ENCODE measurements around the gene GPR63.
A peak's percentile ranks its signal among the peaks of the same experiment; 100 is the strongest.
"Not testable (repeated sequence)": the region's sequence is repeated elsewhere in the genome, so short reads cannot be mapped to it uniquely, and the experiment has no call there.

GPR63 gene, protein sequence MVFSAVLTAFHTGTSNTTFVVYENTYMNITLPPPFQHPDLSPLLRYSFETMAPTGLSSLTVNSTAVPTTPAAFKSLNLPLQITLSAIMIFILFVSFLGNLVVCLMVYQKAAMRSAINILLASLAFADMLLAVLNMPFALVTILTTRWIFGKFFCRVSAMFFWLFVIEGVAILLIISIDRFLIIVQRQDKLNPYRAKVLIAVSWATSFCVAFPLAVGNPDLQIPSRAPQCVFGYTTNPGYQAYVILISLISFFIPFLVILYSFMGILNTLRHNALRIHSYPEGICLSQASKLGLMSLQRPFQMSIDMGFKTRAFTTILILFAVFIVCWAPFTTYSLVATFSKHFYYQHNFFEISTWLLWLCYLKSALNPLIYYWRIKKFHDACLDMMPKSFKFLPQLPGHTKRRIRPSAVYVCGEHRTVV

DNA sequence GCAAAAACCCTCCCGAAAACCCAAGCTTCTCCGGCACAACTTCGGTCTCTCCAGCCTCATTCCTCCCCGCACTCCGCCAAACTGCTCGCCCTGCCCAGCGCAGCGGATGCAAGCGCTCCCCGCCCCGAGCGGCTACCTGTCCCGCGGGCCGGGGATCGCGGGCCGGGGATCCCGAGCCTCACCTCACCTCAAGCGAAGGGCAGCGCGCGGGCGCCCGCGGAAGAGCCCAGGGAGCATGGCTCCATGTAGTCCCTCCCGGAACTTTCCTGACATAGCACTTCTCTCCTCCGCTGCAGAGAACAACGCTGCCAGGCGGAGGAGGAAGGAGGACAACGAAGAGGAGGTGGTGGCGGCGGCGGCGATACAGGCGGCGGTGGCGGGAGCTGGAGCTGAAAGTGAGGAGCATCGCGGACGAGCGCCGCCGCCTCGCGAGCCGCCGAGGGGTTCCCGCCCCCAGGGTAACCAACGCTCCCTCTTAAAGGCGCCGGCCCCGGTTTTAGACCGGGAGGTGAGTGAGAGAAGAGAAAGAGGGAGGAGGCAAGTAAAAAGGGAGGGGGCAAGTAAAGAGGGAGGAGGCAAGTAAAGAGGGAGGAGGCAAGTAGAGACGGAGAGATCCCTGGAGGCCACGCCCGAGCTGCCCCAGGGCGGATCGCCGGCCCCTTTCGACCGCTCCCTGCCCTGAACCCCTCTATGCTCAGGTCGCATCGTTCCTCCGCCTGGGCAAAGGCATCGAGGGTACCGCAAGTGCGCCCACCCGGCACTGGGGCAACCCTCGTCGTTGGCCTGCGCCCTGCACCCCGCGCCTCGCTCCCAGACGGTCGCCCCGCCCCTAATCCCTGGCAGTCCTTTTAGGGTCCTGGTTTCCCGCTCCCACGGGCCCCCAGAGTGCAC, at the start of gene GPR63:
GPR63 (minus strand) TSS at position 397 of the 891 bp plus-strand sequence. CDS start 37,746 bp downstream, outside the sequence.
- peak; percentile 66 for DNase-seq (ENCODE audit: low read depth)

DNA sequence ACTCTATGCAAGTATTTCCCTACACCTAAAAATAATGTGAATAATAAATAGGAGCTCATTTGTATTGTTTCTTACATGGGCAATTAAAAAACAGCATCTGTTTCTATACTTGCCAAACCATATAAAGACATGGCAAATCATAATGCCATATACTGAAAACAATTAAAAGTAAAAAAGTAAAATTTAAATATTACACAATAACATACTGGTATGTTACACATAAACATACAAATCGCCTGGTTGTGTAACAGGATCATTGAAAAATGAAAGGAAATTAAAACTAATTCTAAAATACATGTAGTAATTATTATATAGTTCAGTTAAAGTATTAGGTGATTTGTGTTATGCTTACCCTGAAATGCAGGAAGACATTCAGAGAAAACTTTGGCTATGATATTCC, 49.2 kb upstream of the GPR63 start:
- no peak for DNase-seq (ENCODE audit: low read depth)

DNA sequence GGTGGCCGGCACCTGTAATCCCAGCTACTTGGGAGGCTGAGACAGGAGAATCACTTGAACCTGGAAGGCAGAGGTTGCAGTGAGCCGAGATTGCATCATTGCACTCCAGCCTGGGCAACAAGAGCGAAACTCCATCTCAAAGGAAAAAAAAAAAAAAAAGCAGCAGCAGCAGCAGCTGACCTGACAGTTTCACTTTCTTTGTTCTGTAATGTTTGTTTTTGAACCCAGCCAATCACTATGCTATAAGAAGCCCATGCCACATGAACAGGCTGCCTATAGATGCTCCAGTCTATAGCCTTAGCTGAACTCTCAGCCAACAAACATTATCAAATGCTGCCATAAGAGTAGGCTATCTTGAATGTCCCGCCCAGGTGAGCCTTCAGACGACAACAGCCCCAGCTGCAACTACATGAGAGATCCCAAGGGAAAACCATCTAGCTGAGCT, 47.9 kb upstream of the GPR63 start:
- DNase-seq (ENCODE audit: low read depth) = not testable (repeated sequence)

DNA sequence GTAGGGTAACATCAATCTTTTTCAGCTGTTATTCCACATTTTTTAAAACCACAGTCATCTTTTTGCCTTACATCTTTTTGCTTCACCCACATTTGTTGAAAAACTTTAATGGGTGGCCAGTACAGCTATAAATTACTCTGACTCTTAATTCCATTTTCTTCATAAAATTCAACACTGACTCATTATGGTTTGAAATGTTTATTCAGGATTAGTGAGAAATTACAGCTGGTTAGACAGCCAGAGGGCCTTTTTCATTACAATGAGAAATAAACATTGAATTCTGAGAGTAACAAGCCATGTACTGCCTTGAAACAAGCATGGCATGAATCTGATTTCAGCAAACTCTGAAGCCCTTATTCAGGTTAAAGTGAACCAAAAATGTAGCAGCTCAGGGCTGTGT, 40.9 kb upstream of the GPR63 start:
- DNase-seq (ENCODE audit: low read depth) = no peak

DNA sequence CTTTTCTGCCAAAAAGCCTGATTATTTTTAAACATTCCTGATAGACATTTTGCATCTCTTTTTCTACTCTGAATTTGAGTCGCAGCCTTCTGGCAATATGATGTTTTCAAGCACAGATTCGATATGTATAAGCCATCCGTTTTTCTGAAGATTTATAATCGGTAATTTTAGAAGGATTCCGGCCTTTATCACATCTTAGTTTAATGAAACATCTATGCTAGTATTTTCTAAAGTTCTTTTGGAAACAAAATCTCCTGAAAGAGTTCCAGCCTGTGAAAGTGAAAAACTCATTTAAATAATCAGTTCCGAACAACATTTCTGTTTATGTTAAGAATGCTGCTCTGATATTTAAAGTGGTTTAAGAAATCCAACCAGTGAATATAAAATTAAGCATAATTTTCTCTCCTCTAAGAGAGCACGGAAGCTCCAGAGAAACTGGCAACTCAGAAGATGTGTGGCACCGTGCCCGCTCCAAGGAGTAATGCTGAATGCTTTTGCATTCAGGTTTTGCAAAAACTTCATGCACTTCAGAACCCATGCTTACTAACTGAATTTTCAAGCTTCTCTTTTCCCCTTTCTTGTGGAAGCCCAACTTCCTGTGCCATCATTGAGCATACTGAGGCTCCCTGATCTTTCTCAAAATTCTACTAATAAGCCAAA, 39.7 kb upstream of the GPR63 start:
- DNase-seq (ENCODE audit: low read depth) = no peak

DNA sequence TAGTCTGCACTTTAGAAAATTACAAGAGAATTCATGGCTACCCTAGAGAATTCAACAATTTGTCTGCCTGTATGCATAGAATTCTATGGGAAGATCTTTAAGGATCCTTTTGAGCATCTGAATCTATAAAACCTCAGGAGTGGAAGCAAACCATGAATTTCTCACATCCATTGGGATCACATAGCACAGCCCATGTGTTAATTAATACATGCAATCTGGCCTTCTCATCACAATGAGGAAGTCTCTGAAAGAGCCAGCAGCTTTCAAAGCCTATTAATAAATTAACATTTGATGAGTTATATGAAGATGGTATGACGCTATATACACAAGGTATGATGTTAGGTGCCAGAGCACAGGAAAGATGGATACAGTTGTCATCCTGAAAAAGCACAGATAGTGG, 35.7 kb upstream of the GPR63 start:
- DNase-seq (ENCODE audit: low read depth) = no peak

DNA sequence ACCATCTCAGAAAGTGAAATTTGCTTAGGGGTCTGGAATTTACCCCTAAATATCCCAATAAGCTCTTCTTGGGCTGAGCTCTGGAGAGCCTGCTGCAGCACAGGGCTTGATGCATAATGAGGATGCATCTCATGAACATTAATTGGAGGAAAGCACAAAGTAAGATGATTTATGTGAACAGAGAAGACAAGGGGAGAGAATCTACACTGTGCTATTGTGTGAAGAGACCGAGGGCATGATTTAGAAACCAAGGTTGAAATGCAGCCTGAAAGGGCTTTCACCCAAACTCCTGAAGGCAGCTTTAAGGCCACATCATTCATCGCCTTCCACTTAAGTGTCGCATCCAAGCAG, 27.8 kb upstream of the GPR63 start:
- DNase-seq (ENCODE audit: low read depth) = no peak

DNA sequence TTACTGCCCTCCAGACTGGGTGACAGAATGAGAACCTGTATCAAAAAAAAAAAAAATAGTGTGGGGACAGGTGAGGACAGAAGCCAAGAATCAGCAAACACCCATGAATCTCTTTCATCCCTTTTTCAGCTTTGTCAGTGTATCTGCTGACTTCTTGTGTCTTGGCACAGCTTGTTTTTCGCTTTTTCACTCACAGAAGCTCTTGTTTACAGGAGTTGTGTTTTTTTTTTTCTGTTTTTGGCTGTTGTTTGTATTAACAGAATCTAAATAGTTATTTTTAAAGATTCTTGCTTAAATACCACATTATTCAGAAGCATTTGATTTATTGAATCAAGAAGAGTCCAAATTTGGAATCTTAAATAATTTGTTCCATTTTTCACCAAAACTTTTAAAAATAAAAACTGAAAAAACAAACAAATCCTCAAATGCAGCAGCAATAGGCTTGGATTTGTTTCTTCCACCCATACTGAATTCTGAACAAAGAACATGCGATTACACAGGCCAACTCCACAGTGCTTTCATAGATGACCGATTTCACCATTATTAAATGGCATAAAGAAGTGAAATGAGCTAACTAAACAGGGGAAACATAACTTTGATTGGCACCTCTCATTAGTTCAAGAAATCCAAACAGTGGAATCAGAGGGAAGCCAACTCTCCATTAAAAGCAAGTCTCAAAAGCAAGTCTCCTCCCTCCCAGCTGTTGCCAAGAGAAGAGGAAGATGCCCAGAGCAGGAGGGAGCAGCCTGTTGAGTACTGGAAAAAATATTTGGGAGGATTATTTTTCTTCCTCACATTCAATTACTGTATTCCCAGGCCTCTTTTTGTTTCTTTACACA, 27.2 kb upstream of the GPR63 start:
- DNase-seq (ENCODE audit: low read depth) = no peak

DNA sequence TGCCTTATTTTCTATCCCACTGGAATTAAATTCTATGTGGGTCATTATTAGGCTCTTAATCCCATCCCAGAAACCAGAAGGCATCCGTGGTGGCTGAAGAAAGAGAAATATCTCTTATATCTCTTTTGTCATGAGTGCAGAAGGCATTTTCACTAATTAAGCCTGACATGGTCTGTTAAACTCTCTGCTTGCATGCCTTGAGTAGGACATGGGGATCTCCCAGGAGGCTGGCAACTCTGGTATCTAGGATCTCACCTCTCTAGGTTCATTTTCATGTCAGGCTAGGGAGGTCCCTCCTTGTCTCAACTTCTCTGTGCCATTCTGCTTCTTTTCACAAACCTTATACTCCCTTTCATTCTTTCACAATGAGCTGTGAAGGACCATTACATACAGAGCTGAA, 25.3 kb upstream of the GPR63 start:
- no peak for DNase-seq (ENCODE audit: low read depth)

DNA sequence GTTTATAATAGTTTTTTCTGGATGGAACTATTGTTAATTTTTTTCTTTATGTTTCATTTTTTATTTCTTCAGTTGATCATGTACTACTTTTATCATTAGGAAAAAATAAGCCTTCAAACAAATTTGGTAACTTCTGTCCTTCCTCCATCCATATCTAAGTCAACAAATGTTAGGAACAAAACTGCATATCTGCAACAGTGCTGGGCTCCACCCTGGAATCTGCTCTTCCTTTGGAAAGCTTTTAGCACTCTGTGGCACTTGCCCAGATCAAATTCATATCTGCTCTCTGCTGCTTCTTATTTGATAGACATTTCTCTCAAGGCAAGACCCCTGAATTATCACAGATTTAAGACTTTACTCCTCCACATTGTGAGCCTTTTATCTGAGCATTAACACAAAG, 24.3 kb upstream of the GPR63 start:
- no peak for DNase-seq (ENCODE audit: low read depth)

DNA sequence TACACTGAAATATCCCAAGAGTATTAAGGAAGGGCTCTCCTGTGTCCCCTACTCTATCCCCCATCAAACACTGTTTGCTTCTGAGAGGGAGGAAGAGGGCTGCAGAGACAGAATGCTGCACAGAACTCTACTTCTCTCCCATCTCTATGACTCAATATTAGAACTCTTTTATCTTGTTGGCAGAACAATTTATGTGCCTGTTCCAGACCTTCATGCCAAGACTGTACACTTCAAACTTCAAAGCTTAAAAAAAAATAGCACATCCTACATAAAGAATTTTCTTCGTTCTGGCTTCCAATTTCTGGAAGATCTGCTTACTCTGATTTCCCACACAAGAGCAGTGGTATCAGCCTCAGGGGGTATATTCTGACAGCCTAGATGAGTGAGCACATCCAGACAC, 19.6 kb upstream of the GPR63 start:
- DNase-seq (ENCODE audit: low read depth) = no peak

DNA sequence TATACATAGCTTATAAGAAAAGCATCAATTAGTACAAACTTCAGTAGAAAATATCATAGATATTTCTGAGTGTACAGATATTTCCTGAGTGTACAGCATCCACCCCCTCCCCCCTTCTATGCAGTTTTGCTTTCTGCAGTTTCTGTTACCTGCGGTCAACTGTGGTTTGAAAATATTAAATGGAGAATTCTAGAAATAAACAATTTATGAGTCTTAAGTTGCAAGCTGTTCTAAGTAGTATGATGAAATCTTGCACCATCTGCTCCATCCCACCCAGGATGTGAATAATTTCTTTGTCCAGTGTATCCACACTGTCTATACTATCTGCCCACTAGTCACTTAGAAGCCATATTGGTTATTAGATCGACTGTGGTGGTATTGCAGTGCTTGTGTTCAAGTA, 15.8 kb upstream of the GPR63 start:
- no peak for DNase-seq (ENCODE audit: low read depth)

DNA sequence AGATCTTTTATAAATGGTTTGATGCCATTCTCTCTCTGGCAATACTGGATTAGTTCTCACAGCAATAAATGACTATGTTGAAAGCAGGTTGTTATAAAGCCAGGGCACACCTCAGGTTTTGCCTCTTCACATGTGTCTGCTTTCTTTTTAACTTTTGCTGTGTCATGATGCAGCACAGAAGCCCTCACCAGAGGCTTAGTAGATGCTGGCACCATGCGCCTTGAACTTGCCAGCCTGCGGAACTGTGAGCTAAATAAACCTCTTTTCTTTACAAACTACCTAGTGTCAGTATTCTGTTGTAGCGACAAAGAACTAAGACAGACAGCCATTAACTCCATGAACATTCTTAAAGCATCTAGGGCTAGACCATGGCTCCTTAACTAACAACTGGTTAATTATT, 15.3 kb upstream of the GPR63 start:
- DNase-seq (ENCODE audit: low read depth) = no peak

DNA sequence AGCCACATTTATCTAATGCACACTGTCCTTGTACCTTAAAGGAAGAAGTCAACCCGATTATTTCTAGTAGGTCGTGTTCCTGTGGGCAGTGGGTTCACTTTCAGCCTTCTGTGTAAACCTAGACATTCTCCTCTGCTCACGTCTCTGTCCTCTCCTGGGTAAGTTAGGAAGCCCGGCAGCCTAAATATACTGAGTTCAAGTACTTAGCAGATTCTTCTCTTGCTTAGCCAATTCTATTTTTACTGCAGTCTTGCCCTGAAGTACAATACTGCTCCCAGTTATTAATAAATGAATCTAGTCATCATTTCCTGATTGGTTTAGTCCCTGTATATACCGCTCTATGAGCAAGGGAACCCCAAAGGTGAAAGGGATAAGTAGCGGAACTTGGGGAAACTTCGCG, 14.6 kb upstream of the GPR63 start:
- DNase-seq (ENCODE audit: low read depth) = no peak

DNA sequence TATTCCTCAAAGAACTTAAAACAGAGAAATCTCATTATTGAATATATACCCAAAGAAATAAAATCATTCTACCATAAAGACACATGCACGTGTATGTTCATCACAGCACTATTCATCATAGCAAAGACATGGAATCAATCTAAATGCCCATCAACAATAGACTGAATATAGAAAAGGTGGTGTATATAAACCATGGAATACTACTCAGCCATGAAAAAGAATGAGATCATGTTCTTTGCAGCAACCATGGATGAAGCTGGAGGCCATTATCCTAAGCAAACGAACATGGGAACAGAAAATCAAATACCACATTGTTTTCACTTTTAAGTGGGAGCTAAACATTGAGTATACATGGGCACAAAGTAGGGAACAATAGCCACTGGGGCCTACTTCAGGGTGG, 12.3 kb upstream of the GPR63 start:
- DNase-seq (ENCODE audit: low read depth) = no peak

DNA sequence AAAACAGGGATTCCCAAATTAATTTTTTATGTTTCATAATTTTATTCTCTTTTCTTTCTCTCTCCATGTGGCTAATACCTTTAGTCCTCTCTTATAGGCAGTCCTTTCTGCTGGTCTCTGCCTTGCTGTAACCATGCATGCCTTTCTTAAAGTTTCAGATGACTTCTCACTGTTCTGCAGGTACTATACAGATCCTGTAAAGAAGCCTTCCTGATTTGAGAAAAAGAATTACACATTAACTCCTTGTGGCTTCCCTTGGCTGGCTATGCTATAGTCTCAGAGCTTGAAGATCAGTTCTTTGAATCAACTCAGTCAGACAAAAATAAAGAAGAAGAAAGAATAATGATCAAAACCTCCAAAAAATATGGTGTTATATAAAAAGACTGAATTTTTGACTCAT, 7.3 kb upstream of the GPR63 start:
- DNase-seq (ENCODE audit: low read depth) = no peak

DNA sequence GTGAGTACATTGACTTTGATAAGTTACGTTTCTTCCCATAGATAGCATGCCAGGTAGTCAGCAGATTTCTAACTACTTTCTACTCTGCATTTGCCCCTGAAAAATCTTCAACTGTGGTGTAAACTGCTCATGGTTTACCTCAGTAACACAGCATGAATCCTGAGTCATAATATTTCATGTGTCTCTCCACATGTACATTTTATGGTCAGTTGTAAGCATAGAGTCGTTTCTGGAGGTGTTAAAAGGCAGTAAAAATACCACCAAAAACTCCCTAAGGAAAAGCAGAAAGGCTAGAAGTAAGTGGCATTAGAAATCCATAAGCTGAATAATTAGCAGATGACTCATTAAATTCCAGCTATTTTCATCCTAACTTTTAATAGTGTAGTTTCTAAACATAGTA, 4.1 kb upstream of the GPR63 start:
- no peak for DNase-seq (ENCODE audit: low read depth)

DNA sequence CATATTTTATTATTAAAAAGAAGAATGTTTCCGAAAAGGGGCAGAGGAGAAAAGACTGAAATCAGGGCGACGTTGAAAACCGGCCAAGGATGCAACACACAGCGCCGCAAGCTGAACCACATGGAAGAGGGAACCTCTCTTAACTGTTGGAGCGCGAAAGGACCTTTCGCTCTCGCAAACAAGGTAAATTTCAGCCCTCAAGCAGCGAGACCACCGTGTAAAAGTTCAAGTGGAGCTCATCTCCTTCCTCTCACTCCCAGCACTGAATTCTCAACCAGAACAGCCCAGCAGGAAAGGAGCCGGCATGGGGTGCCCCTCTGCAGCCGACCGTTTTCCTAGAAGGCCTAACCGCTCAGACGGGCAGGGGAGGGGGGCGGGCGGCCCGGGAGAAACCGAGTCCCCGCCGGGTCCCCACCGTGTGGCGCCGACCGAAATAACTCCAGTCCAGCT, 621 bp downstream of the GPR63 start:
- no peak for DNase-seq (ENCODE audit: low read depth)

DNA sequence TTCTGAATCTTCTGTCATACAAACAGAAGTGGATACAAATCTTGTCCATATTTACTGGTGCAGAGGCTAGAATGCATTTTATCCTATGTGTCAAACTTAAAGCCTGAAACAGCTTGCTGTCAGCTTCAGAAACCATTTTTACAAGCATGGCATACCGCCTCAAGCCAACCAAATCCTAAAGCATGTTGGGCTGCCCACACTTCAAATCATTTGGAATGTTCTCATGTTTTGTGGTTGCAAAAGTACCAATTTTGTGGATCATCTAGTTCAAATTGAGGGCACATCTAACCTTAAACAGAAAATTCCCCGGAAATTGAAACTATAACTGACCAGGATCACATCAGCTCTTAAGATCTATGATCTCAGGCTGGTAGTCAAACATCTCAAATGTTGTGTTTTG, 3.2 kb downstream of the GPR63 start:
- DNase-seq (ENCODE audit: low read depth) = no peak

DNA sequence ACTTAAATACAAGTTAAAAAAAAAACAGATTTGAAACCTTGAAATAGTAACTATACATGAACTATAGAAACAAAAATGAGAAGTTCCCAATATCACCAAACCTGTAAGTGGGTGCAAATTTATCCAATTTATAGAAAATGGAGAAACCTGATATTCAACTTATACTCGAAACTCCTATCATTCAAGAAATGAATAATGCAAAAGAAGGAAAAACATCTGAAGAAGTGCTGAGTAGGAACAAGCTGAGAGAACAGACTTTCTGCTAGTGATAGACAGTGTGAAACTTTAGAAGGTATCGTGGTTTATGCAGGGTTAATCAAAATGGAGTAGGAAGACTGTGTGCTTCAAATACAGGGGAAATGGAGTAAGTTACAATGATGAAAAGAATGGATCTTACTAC, 4.5 kb downstream of the GPR63 start:
- DNase-seq (ENCODE audit: low read depth) = no peak

DNA sequence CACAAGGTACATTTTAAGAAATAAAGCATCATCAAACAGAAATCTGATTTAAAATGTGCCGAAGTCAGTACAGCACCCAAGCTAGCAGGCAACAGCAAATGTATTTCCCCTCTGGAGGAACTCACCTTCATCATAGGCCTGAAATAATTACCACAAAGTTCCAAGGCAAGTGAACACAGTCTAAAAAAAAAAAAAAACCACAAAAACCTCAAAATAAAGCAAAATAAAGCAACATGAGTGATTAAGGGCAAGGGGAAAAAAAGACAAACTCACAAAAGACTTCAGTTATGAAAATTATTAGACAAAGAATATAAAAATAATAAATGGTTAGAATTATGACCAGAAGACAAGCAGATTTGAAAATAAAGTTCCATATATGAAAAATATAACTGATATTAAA, 10.4 kb downstream of the GPR63 start:
- DNase-seq (ENCODE audit: low read depth) = no peak

DNA sequence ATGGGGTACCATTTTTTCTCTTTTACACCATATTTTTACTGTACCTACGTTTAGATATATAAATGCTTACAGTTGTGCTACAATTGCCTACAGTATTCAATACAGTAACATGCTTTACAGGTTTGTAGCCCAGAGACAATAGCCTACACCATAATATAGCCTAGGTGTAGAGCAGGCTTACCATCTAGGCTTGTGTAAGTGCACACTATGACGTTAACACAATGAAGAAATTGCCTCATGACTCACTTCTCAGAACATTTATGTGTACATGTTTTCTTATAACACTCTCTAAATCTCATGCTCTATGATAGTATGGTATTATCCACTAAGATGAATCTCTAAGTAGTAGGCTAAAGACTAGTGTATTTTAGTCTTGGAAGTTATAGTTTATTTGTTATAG, 13.5 kb downstream of the GPR63 start:
- DNase-seq (ENCODE audit: low read depth) = no peak

Measured in fibroblast of the conjunctiva (primary cell).